ENCODE data around the gene DNAH8.
"Not testable (repeated sequence)": the region's sequence is repeated elsewhere in the genome, so short reads cannot be mapped to it uniquely, and the experiment has no call there.

DNA sequence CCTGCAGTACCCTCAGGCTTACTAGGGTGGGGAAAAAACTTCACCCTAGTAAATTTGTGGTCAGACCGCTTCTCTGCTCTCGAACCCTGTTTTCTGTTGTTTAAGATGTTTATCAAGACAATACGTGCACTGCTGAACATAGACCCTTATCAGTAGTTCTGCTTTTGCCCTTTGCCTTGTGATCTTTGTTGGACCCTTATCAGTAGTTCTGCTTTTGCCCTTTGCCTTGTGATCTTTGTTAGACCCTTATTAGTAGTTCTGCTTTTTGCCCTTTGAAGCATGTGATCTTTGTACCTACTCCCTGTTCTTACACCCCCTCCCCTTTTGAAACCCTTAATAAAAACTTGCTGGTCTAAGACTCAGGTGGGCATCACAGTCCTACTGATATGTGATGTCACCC, 15.4 kb upstream of the DNAH8 start:
- TF ChIP-seq, protein P1, sequence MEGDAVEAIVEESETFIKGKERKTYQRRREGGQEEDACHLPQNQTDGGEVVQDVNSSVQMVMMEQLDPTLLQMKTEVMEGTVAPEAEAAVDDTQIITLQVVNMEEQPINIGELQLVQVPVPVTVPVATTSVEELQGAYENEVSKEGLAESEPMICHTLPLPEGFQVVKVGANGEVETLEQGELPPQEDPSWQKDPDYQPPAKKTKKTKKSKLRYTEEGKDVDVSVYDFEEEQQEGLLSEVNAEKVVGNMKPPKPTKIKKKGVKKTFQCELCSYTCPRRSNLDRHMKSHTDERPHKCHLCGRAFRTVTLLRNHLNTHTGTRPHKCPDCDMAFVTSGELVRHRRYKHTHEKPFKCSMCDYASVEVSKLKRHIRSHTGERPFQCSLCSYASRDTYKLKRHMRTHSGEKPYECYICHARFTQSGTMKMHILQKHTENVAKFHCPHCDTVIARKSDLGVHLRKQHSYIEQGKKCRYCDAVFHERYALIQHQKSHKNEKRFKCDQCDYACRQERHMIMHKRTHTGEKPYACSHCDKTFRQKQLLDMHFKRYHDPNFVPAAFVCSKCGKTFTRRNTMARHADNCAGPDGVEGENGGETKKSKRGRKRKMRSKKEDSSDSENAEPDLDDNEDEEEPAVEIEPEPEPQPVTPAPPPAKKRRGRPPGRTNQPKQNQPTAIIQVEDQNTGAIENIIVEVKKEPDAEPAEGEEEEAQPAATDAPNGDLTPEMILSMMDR (conservative IDR thresholded peaks at IDR 0.05; ENCODE audit: low read depth, low read length) = not testable (repeated sequence)
- TF ChIP-seq EZH2 (IDR thresholded peaks at IDR 0.05; ENCODE audit: low read length, unreplicated experiment) = not testable (repeated sequence)
